Omental fat pad (tissue), 4 donors: ENCODE data around the gene SHCBP1. TPM values are rescaled to one million over a fixed set of nuclear protein-coding genes. Genes with fewer than 3 reads are reported as not detected.

Experiments used
- ATAC-seq: fragments of 150-250 bp; one replicate; pipeline ENCODE4 v1.9.1; 2016; ENCODE audit warnings: mild to moderate bottlenecking, moderate library complexity; ENCODE audit not compliant: low FRiP score
- DNase-seq: peaks from one replicate; pipeline ENCODE4 v3.0.0-alpha.2; 2019; ENCODE audit warnings: low spot score
- CTCF ChIP-seq, 3 donors: fragments of 450-650 bp; IDR thresholded peaks; one replicate each; pipeline ENCODE4 v1.5.1; 2016 to 2017; ENCODE audit warnings: antibody characterized with exemption in 3 of 3, mild to moderate bottlenecking in 3 of 3, moderate library complexity in 2 of 3
- total RNA-seq, 4 donors: library from RNA; depleted of rRNA; stranded (reverse); fragments of >200 nt; gene quantifications; one replicate each; pipeline ENCODE4 v1.1.0, GENCODE V29; 2016

The SHCBP1 gene
- total RNA-seq, 4 donors from 2014 or later: 0.84 to 2.9 (median 1.9) TPM; not detected in 1

GRCh38 chr16:46621934-46622676 is 926 bp upstream of the SHCBP1 start:
- no peak for TF ChIP-seq CTCF (IDR thresholded peaks at IDR 0.05)
- DNase-seq (no peak), ATAC-seq (no peak)

GRCh38 chr16:46620266-46621005 is 743 bp downstream of the SHCBP1 start:
- no peak for TF ChIP-seq CTCF (IDR thresholded peaks at IDR 0.05)
- ATAC-seq (no peak), DNase-seq (no peak)

GRCh38 chr16:46618516-46618915 is 2.7 kb downstream of the SHCBP1 start:
- no peak for DNase-seq
- no peak for TF ChIP-seq CTCF (IDR thresholded peaks at IDR 0.05)
- ATAC-seq: no peak

DNA sequence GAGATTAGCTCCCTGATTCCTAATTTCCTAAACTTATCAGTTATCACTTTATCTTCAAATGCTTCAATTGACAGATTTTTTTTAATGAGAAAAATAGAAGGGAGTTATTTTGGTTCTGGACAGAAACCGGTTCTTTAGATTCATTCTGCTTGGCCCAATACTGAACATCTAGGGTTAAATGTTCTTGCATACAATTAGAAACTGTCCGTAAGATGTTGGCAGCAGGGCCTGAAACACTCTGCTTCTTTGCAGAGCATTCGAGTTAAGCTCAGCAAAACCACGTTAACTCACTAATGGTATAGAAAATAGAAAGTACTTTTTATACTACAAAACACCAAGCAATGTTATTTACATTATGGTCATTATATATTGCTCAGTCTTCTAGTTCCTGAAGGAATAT is 7.2 kb downstream of the SHCBP1 start:
- TF ChIP-seq CTCF (IDR thresholded peaks at IDR 0.05): no peak
- ATAC-seq (no peak), DNase-seq (no peak)

GRCh38 chr16:46613352-46613751 is 7.8 kb downstream of the SHCBP1 start:
- no peak for DNase-seq
- no peak for TF ChIP-seq CTCF (IDR thresholded peaks at IDR 0.05)
- no peak for ATAC-seq

- TF ChIP-seq CTCF (IDR thresholded peaks at IDR 0.05): no peak
- ATAC-seq (no peak), DNase-seq (no peak)
Measured at GRCh38 chr16:46612121-46612520, 9.1 kb downstream of the SHCBP1 start.

GRCh38 chr16:46607529-46607928 is 13.7 kb downstream of the SHCBP1 start:
- no peak for ATAC-seq
- DNase-seq: no peak
- no peak for TF ChIP-seq CTCF (IDR thresholded peaks at IDR 0.05)
